SU-DHL-6 (cell line): ENCODE data around the gene TKT.

ENCODE experiments used
- EZH2phosphoT487 ChIP-seq: fragments of 200-600 bp; sonication (generic), shearing (Covaris generic); conservative IDR thresholded peaks from 2 replicates; pipeline ENCODE4 v1.6.1; 2018; ENCODE audit warnings: mild to moderate bottlenecking, antibody characterized with exemption, low read length, moderate library complexity, mixed read lengths
- TF ChIP-seq, protein P1 (sequence below): fragments of 200-600 bp; sonication (generic); IDR thresholded peaks from one replicate; pipeline ENCODE4 v1.5.1; 2017; ENCODE audit warnings: antibody characterized with exemption, mild to moderate bottlenecking, low read length, moderate library complexity; ENCODE audit not compliant: insufficient read depth, poor library complexity, severe bottlenecking

DNA sequence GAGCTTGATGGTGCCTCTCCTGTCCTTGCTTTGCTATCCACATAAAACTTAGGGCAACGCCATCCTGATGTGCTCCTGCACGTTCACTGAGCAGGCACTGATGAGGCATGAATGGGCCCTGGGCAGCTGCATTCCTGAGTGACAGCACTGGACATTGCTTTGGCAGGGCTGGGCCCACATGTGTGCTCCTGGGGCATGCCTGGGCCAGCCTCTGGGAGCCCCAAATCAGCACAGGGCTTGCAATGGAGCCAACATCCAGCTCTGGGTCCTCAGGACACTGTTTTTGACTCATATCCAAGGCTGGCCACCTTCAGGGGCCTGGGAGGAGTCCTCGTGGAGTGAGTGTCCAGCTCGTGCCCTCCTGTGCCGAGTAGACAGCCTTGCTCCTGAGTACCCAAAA, 5.9 kb upstream of the TKT start:
- TF ChIP-seq EZH2phosphoT487: no peak
- TF ChIP-seq, protein P1, sequence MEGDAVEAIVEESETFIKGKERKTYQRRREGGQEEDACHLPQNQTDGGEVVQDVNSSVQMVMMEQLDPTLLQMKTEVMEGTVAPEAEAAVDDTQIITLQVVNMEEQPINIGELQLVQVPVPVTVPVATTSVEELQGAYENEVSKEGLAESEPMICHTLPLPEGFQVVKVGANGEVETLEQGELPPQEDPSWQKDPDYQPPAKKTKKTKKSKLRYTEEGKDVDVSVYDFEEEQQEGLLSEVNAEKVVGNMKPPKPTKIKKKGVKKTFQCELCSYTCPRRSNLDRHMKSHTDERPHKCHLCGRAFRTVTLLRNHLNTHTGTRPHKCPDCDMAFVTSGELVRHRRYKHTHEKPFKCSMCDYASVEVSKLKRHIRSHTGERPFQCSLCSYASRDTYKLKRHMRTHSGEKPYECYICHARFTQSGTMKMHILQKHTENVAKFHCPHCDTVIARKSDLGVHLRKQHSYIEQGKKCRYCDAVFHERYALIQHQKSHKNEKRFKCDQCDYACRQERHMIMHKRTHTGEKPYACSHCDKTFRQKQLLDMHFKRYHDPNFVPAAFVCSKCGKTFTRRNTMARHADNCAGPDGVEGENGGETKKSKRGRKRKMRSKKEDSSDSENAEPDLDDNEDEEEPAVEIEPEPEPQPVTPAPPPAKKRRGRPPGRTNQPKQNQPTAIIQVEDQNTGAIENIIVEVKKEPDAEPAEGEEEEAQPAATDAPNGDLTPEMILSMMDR: no peak
